ENCODE results near the gene CASZ1.

The CASZ1 gene

DNA sequence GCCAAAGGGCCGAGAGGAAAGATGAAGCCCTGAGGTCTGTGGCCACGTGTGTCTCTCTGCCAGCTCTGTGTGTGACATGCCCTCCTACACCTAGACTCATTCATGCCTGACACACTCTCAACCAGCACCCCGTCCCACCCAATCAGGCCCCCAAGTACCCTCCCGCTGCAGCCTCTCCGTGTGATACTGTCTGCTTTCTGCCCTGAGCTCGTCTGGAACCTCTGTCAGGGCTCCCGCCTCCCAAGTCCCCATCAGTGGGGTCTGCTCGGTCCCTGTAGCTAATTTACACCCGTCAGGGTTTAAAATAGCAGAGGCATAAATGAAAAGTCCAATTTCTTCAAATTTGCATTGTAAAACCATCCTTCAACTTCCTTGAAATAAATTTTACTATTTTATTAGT is 20.7 kb downstream of the CASZ1 start:
- no peak for DNase-seq (ENCODE audit: low read depth)

DNA sequence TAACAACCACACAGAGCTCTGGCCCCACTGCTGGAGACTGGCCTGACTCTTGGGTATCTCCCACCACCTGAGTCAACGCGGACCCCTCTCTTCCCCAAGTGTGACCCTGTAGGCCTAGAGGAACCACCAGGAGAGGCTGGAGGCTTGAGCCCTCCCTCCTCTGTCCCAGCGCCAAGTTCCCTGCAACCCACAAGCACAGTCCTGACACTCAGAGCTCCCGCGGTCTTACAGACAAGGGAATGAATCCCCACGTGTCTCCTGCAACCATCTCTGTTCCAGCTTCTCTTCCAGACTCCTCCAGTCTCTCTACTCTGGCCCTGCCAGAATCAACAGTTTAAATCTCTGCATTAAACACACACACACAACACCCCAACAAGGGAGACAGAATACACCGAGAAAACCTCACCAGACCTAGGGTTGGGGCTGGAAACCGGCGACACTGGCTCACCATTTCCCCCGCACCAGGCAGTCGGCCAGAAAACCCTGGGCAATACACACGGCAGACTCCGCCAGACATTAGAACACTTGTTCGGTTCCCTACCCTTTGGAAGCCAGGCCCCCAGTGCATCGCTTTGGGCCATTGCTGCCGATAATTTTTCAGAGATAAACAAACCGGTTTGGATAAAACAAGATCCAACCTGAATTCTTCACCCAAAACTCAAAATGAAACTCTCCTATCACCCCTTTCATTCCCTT is 21.7 kb downstream of the CASZ1 start:
- DNase-seq (ENCODE audit: low read depth), result no peak

DNA sequence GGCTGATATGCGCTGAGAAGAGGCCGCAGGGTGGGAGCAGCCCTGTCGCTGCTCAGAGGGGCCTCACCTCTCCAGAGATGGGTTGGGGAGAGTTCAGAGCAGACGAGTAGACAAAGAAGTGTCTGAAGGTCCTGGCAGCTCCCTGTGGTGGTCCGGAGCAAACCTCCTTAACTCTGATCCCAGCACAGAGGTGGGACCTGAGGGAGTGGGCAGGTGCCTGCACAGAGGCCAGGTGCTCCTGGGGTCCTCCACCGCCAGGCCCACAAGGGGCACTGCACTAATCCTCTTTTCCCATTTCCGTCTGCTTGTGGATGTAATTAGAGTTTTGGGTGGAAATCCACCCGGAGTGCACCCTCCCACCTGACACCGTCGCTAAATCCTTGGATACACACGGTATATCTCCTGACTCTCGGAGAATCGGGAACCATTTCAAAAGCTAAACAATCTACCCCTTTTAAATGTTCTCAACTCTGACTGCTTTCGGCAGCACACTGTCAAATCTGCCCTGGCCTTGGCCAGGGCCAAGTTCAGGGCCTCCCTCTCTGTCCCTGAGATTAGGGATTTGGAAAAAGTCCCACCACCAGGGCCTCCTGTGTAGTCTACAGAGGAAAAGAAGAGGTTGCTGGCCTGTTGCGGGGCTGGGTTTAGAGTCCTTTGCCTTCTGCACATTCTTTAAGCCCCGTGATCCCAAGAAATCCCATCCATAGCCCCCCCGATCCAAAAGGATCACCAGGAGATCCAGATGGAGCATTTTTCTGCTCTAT is 22.4 kb downstream of the CASZ1 start:
- DNase-seq (ENCODE audit: low read depth), result no peak

DNA sequence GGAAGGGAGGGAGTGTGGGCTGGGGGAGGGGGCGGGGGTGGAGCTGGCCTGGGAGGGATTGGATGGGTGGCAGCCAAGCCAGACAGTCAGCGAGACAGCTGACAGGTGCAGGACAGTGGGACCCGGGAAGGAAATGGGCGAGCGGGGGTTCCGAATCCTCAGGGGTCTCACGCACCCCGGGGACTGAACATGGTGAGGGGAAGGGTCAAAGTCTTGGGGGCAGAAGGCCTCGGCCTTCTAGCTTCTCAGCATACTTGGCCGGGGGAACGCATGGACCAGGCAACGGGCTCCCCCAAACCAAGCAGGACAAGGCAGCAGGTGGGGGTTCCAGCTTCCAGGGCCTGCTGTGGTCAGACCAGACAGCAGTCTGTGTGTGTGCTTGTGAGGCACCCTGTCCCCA is 23.1 kb downstream of the CASZ1 start:
- DNase-seq (ENCODE audit: low read depth), result no peak

DNA sequence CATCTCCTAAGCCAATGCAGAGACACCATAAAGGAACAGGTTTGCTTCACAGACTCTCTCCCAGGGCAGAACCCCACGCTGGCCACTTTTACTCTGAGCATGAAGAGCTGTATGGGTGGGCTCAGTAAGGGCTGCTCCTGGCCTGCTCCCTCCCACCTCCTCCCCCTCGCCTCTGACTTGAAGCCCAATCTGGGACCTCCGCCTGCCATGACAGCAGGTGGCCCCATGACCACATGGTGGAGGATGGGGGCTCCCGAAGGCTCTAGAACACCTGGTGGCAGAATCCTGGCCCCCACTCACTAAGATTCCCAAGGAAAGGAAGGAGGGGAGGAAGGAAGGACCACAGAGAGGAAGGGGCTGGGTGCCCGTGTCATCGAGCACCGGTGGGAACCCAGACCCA is 23.7 kb downstream of the CASZ1 start:
- DNase-seq (ENCODE audit: low read depth), result no peak

DNA sequence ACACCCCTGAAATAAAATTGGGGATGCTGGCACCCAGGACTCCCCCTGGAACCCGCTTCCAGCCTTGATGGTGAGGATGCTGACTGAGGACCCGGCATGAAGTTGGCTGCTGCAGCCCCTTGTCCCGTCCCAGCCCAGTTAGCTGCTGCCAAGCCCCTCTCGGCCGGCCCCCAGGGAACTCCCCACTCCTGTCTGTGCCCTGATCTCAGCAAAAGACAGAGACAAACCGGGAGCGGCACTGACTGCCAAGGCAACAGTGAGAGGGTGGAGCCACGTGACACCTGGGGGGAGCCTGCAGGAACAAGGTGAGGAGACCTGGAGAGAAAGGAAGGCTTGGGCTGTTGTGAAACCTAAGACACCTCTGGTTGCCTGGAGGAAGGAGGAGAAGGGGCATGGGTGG is 24.7 kb downstream of the CASZ1 start:
- no peak for DNase-seq (ENCODE audit: low read depth)

DNA sequence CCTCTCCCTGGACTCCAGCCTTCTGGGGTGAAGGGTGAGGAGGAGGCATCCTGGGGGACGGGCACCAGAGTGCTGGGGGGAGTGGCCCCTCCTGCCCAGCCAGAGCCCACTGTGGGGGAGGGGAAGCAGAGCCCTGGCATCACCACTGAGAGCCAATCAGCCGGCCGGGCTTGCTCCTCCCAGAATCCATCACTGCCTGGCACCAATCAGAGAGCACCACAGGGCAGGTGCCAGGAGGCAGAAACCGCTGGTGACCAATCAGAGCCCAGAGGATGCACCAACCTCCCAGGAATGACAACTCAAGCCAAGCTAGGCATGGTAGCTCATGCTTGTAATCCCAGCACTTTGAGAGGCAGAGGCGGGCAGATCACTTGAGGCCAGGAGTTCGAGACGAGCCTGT is 27.9 kb downstream of the CASZ1 start:
- DNase-seq (ENCODE audit: low read depth), result no peak

DNA sequence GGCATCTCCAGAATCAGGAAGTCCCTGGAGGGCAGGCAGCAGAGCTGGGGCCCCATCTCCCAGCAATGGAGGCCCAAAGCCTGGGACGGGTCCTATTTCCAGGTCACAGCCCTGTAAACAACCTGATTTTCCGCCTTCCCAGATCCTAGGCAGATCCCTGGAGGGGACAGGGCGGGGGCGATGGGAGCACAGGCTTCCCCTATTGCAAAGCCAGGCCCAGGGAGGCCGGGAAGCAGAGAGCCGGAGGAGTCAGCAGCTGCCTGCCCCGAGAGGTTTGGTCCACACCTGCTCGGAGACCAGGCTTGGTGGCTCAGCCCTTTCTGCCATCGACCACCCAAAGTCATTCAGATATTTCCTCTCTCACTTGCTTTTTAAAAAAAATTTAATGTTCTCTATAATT is 29.2 kb downstream of the CASZ1 start:
- no peak for DNase-seq (ENCODE audit: low read depth)

DNA sequence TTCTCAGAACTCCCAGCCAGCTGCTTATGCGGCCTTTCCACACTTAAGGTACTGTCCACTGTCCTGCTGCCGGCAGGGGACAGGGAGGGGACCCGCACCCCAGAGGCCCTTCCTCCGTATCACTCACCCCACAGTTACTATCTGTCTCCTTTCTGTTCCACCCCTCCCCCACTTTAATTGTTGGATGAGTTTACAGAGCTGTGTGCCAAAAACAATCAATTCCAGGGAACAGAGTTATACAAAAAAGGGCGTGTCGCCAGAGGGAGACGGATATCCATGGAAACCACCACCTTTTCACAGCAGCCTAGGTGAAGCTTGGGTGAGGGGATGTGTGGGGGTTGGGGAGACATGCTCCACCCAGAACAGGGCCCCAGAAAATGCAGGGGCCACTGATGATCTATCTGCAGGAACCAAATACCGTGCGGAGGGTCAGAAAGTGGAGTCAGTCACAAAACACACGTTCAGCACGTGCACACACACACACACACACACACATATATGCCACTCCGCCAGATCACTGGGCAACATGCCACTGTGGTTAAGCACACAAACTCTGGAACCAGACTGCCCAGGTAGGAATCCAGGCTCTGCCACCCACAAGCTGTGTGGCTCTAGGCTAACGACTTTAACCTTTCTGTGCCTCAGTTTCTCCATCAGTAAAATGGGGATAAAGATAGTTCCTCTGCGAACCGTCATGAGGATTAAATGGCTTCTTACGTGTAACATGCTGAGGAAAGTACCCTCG is 30.5 kb downstream of the CASZ1 start:
- no peak for DNase-seq (ENCODE audit: low read depth)

DNA sequence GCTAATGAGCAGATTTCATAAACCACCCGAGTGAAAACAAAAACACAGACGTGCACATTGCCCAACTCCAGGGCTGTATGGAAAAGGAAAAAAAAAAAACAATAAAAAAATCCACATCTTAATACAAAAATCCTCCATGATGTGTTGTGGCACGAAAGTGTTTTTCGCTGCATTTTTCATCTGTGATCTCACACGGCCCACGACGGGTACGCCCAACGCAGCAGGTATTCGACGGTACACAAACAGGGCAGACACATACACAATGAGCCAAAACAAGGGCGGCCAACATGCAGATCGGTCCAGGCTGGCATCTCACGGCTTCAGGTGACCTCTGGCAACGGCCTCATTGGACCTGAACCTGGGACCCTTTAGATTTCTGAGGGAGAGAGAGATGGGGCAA is 31.1 kb downstream of the CASZ1 start:
- DNase-seq (ENCODE audit: low read depth), result no peak

DNA sequence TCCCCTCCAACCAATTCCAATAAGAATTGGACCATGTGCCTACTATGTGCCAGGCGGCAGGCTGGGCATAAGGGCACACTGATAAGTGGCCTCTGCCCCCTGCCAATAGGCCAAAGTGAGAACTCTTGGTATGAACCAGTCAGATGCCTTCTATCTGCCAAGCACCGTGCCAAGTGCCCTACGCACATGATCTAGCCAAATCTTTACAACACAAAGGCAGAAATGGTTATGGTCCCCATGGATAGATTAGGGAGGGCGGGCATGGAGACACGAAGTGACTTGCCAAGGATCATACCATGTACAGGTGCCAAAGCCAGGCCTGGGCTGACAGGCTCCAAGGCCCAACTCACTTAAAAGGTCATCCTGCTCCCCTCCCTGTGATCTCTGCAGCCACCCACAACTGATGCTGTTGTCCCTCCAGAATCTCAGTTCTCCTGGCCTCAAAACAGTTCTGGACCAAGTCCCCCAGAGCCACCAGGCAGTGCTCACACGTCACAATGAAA is 32.1 kb downstream of the CASZ1 start:
- DNase-seq (ENCODE audit: low read depth), result no peak

DNA sequence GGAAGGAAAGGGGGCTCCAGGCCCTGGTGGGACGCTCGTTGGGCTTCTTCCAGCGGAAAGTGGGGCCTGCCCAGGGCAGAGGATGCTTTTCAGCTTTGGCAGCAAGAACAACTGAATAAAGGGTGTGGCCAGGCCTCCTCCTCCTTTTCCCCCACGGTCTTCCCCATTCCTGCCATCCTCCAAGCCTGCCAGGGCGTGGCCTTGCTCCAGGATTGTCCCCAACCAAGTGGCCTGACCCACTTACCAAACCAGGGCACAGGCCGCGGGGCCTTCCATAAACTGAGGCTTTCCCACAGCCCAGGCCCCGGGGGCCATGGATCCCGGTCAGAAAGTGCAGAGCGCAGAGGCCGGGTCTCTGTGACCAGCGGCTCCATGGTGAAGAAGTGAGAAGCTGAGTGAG is 33.6 kb downstream of the CASZ1 start:
- DNase-seq (ENCODE audit: low read depth), result no peak

DNA sequence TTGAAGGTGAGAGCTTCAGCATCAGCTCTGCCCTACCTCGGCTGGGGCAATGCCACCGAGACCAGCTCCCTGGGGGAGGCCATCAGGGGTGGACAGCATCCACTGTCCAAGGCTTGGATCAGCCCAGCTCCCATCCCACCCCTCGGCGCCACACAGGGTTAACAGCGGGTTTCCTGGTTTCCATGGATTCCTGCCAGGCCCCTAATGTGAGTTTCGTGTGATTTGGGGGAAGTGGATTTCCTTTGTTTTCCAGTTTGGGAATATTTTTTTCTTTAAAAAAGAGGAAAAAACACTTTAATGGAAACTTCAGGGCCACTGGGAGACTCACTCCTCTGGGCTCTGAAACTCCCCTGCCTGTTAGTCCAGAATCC is 34.3 kb downstream of the CASZ1 start:
- DNase-seq (ENCODE audit: low read depth), result no peak

DNA sequence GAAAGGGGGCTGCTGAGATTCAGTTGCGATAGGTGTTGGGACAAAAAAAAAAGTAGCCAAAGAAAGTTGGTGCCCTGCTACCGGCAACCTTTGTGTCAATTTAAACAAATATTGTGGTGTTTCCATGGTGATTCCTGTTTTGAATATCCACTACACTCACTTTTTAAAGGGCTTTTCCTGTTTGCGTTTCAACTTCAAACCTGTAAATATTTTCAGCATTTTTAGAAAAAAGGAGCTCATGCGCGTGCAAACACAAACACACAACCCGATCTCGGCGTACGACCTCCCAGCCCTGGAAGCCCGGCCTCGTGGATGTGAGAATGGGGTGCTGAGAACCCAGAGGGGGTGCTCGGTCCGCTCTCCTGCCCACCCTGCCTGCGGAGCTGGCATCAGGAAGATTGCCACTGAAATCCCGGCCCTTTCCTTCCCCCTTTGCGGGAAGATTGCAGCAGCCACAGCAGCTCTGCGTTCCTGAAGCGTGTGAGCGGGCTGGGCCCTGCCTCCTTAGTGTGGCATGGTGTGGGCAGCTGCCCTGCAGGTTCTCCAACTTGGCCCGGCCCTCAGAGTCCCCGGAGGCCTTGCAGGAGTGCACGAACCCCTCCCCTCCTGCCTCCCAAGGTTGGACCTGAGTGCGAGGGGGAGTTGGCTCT is 34.8 kb downstream of the CASZ1 start:
- DNase-seq (ENCODE audit: low read depth), result no peak

DNA sequence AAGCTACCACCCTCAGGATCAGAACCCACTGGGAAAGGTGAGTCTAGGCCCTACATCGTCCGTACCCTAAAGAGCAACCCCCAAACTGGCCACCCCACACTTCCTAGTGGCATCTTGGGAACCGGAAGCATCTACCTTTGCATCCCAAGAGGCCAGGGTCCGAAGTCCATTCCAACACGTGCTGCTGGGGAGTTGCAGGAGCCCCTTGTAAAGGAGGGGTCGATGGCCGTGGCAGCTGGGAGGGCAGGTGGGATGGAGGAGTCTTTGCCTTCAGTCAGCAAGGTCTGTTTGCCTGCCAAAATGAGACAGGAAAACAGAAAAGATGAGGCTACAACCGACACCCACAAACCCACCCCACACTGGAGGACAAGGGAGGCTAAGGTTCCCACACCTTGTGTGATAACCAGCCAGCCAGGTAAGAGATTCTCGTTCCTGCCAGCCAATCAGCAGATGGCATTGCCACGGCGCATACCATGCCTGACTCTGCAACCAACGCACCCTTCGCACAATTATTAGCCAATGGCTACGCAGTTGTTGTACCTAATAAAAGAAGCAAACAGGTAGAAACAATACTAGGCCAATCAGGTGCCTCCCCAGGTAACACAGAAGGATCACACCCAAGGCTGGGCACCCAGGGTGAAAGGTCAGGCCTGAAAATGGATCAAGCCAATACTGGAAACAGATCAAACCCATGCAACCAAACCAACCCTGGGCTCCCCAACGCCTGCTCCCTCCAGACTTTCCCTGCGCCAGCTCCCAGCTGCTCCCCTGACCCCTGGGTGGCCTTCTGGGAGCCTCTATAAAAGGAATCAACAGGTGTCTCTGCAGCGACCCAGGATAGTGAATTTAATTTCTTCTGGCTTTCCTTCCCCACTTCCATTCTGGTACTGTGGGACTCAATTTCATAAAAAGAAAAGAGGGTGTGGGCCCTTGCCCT is 35.6 kb downstream of the CASZ1 start:
- no peak for DNase-seq (ENCODE audit: low read depth)

DNA sequence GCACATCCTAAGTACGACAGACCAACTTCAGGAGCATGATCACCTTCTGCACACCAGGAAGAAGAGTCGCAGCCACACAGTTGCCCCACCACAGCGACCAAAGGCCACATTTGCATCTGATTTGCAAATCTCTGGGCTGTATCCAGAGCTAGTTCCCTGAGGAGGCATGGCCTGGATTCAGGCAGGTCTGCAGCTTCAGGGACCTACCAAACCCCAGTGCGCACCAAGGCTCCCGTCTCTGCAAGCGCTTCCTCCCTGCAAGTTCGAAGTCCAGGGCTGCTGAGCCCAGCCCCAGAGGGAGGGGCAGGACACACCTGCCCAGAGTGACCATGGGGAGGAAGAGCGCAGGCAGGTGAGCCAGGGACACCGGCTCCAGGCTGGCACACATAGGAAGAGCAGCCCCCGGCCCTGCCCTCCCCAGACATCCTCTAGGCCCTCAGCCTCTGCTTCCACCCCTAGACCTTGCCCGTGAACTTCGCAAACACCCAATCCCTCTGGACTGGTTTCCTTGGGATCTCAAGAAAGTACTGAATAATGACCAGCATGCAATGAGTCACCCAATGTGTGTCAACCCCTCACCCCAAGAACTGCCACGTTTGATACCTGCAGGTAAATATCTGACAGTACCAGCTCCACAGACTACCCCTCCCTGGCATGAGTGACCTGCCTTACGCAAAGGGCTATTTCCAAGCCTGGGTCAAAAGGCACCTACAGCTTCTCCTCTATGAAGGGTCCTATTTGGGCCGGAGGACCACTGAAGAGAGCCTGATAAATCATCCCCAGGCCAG is 36.8 kb downstream of the CASZ1 start:
- no peak for DNase-seq (ENCODE audit: low read depth)

DNA sequence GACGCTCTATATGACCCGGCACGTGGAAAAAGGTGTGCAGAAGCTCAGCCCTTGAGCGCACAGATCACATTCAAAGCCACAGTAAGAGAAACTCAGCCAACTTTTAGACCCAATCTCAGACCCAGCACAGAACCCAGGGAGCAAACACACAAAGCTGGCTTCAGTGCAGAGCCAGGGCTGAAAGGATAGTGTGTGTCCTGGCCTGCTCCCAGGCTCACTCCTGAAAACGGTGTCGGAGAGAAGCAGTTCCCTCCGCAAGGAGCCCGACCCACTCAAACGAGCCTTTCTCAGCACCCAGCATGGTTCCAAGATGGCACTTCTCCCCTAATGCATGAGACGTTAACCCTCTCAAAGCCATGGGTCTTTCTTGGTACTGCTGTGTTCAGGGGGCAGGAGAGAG is 39.6 kb downstream of the CASZ1 start:
- no peak for DNase-seq (ENCODE audit: low read depth)

DNA sequence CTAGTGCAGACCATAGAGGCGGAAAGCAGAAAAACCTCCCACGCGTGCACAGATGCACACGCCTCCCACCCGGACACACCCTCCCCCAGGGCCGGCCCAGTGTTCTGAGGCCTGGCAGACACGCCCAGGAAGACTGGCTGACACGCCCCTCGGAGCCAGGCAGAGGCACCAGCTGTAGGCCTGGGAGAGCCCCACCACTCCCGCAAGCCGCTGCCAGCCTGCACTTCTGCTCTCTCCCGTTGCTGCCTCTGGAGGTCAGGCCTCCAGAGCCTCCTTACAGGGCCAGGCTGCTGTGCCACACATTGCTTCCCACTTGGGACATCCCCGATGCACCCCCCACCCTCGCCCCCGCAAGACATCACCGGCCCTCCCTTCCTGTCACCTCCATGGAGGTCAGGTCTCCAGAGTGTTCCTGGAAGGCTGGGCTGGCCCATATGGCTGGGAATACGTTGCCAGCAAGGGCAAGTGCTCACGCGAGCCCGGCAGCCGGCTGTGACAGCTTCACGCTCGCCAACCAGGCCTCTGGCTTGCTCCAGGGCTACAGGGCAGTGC is 40.4 kb downstream of the CASZ1 start:
- DNase-seq (ENCODE audit: low read depth), result peak; percentile 86

DNA sequence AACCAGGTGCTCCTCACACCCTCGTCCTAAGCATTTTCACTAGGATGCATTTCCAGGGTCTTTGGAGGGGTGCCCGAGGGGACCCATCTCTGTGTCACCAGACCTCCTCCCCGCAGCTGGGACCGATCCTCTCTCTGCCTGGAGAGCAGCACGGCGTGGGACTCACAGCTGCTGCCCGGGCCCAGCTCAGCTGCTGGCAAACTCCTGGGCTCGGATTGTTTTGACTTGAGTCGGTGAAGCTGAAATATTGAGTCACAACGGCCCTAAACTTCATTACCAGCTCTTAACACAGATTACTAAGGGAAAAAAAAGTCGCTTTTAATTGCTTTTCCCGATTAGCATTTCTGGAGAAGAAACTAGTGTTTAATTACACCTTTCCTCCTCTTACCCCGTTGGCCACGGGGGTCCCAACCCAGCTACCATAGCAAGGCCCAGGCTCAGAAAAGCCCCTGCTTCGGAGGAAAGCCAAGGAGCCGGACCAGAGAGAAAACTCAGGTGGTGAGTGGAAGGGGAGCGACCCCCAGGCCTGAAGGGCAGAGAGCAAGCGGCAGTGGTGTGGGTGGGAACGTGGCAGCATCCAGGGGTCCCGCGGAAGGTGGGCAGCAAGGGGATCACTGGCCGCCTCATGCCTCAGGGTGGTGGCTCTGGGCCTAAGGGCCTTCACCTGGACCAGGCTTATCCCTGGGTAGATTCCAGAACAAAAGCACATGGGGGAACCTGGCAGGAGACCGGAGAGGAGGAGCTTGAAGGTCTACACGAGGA is 41.7 kb downstream of the CASZ1 start:
- DNase-seq (ENCODE audit: low read depth), result no peak

DNA sequence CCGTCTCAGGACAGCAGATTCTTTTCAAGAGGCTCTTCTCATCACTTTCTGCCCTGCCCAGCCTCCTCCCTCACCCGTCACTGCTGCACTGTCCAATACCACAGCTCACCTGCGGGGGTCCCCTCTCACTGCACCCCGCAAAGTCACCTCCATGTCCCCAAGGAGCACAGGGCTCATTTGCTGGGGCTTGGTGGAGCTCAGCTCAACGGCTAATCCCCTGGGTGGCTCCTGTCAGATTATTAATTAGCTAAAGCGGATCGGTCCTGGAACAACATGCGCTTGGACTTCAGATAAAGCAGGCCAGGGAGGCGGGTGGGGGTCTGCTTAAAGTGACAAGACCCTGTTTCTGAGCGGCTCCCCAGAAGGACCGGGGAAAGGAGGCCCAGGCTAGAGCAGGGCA is 43.1 kb downstream of the CASZ1 start:
- DNase-seq (ENCODE audit: low read depth), result no peak

Measured in amniotic epithelial cell (primary cell).